ENCODE measurements around the gene ENPP1.
"Not testable (repeated sequence)": the region's sequence is repeated elsewhere in the genome, so short reads cannot be mapped to it uniquely, and the experiment has no call there.

DNA sequence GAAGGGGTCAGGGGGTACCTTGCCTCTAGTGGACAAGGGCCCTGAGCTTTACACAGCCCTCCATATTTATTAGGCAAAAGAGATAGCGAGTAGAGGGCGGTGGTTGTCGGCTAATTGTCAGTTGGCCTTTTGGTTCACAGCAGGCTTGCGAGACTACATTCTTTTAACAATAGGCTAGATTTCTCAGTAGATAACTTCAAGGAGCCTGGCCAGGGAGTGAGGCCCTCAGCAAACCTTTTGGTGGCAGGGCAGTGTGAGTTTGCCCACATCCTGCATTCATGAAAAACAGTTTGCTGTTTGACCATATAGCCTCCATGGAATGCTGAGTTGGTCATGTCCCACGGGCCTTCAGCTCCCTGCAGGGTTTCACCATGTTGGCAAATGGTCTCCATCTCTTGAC is 51.8 kb downstream of the ENPP1 start:
- TF ChIP-seq, protein P1, sequence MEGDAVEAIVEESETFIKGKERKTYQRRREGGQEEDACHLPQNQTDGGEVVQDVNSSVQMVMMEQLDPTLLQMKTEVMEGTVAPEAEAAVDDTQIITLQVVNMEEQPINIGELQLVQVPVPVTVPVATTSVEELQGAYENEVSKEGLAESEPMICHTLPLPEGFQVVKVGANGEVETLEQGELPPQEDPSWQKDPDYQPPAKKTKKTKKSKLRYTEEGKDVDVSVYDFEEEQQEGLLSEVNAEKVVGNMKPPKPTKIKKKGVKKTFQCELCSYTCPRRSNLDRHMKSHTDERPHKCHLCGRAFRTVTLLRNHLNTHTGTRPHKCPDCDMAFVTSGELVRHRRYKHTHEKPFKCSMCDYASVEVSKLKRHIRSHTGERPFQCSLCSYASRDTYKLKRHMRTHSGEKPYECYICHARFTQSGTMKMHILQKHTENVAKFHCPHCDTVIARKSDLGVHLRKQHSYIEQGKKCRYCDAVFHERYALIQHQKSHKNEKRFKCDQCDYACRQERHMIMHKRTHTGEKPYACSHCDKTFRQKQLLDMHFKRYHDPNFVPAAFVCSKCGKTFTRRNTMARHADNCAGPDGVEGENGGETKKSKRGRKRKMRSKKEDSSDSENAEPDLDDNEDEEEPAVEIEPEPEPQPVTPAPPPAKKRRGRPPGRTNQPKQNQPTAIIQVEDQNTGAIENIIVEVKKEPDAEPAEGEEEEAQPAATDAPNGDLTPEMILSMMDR (conservative IDR thresholded peaks at IDR 0.05) = not testable (repeated sequence)
- TF ChIP-seq ZFX (IDR thresholded peaks at IDR 0.05) = not testable (repeated sequence)
